Suprapubic skin (tissue), 4 donors: ENCODE results near the gene ANKRD13B.

ENCODE experiments used
- EP300 ChIP-seq: sonication (generic); formaldehyde crosslinking; IDR thresholded peaks from one replicate; pipeline ENCODE4 v1.6.1; 2017; ENCODE audit warnings: antibody characterized with exemption
- POLR2AphosphoS5 ChIP-seq, 3 donors: sonication (generic); formaldehyde crosslinking; IDR thresholded peaks; one replicate each; pipeline ENCODE4 v1.6.1; 2017; ENCODE audit warnings: antibody characterized with exemption in 3 of 3
- TF ChIP-seq, protein P1 (sequence below), 2 donors: fragments of 200-600 bp in 1 of 2; fragments of 450-650 bp in 1 of 2; sonication (generic) in 1 of 2; IDR thresholded peaks; one replicate each; pipeline ENCODE4 v1.5.1; 2016 to 2019; ENCODE audit warnings: antibody characterized with exemption in 2 of 2, mild to moderate bottlenecking in 1 of 2, moderate library complexity in 1 of 2

DNA sequence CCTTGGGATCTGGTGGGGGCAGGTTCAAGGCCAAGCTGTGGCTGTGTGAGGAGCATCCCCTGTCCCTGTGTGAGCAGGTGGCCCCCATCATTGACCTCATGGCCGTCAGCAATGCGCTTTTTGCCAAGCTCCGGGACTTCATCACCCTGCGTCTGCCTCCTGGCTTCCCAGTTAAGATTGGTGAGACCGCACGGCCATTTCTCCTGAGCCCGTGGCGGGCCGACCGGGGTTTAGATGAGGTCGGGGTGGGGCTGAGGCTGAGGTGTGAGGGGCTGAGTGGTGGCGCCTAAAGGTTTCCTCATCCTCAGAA is 19.1 kb downstream of the ANKRD13B start:
- TF ChIP-seq, protein P1, sequence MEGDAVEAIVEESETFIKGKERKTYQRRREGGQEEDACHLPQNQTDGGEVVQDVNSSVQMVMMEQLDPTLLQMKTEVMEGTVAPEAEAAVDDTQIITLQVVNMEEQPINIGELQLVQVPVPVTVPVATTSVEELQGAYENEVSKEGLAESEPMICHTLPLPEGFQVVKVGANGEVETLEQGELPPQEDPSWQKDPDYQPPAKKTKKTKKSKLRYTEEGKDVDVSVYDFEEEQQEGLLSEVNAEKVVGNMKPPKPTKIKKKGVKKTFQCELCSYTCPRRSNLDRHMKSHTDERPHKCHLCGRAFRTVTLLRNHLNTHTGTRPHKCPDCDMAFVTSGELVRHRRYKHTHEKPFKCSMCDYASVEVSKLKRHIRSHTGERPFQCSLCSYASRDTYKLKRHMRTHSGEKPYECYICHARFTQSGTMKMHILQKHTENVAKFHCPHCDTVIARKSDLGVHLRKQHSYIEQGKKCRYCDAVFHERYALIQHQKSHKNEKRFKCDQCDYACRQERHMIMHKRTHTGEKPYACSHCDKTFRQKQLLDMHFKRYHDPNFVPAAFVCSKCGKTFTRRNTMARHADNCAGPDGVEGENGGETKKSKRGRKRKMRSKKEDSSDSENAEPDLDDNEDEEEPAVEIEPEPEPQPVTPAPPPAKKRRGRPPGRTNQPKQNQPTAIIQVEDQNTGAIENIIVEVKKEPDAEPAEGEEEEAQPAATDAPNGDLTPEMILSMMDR (IDR thresholded peaks at IDR 0.05), result no peak
- no peak for TF ChIP-seq POLR2AphosphoS5 (IDR thresholded peaks at IDR 0.05)
- TF ChIP-seq EP300, result no peak
